GM12872 (cell line): ENCODE data around the gene ZGLP1.

Experiments used
- CTCF ChIP-seq: IDR thresholded peaks from 3 replicates; pipeline ENCODE4 v1.5.1; 2011; ENCODE audit warnings: low read depth, mild to moderate bottlenecking, low read length, moderate library complexity; ENCODE audit not compliant: insufficient read depth

The ZGLP1 gene

GRCh38 chr19:10255358-10255757, 54.3 kb downstream of the ZGLP1 start:
- no peak for TF ChIP-seq CTCF
